Uterus (tissue), 4 donors: ENCODE results near the gene CACNA2D1. TPM values are rescaled to one million over a fixed set of nuclear protein-coding genes. Genes with fewer than 3 reads are reported as not detected.

ENCODE experiments used
- DNase-seq, 2 donors: peaks; one replicate each; pipeline ENCODE4 v3.0.0-alpha.2; 2019 to 2020
- H3K27ac ChIP-seq, 2 donors: fragments of 200-600 bp; sonication (generic); 1 replicate in 1 of 2; 2 replicates in 1 of 2; pipeline ENCODE4 v1.5.1; 2016 to 2018
- H3K27me3 ChIP-seq, 2 donors: fragments of 200-600 bp; sonication (generic); one replicate each; pipeline ENCODE4 v1.5.1; 2018 to 2019; ENCODE audit warnings: control low read depth in 1 of 2
- H3K36me3 ChIP-seq, 2 donors: fragments of 200-600 bp; sonication (generic); one replicate each; pipeline ENCODE4 v1.5.1; 2019; ENCODE audit warnings: control low read depth in 1 of 2
- H3K4me1 ChIP-seq, 2 donors: fragments of 200-600 bp; sonication (generic); one replicate each; pipeline ENCODE4 v1.5.1; 2018 to 2019; ENCODE audit warnings: control low read depth in 1 of 2
- H3K4me3 ChIP-seq, 2 donors: fragments of 200-600 bp; sonication (generic); 1 replicate in 1 of 2; 2 replicates in 1 of 2; pipeline ENCODE4 v1.5.1; 2018 to 2019; ENCODE audit warnings: mild to moderate bottlenecking in 1 of 2
- H3K9me3 ChIP-seq, 2 donors: fragments of 200-600 bp; sonication (generic); one replicate each; pipeline ENCODE4 v1.5.1; 2019; ENCODE audit warnings: control low read depth in 1 of 2
- POLR2A ChIP-seq, 2 donors: fragments of 450-650 bp; IDR thresholded peaks; one replicate each; pipeline ENCODE4 v1.6.1; 2016; ENCODE audit warnings: antibody characterized with exemption in 2 of 2, mild to moderate bottlenecking in 1 of 2, moderate library complexity in 1 of 2
- intact Hi-C: fragments of 100-400 bp; cut with DNase I; formaldehyde crosslinking; loops from one replicate; pipeline ENCODE4 v1.15.1; 2023; ENCODE audit warnings: low total_unique reads
- total RNA-seq, 4 donors: library from RNA; depleted of rRNA in 3 of 4; stranded (reverse); fragments of >200 nt in 3 of 4; gene quantifications; one replicate each; pipeline versions ENCODE4 v1.1.0 to v1.2.4, GENCODE V29; 2014 to 2023
- TF ChIP-seq, protein P1 (sequence below), 4 experiments: fragments of 200-600 bp in 2 of 4; fragments of 450-650 bp in 2 of 4; sonication (generic) in 2 of 4; IDR thresholded peaks; one replicate each; pipeline ENCODE4 v1.5.1; 2016 to 2019; ENCODE audit warnings: antibody characterized with exemption in 4 of 4, mild to moderate bottlenecking in 2 of 4, moderate library complexity in 1 of 4
- donor health status: DM: yes; HTN: yes; CAD: no.

Gene CACNA2D1
- total RNA-seq, 4 donors from 2014 or later: 30.1 to 54.1 (median 43.6) TPM

- intact Hi-C loops: no loop called here
Observed at GRCh38 chr7:82471351-82472020, 27.9 kb upstream of the CACNA2D1 start.

DNA sequence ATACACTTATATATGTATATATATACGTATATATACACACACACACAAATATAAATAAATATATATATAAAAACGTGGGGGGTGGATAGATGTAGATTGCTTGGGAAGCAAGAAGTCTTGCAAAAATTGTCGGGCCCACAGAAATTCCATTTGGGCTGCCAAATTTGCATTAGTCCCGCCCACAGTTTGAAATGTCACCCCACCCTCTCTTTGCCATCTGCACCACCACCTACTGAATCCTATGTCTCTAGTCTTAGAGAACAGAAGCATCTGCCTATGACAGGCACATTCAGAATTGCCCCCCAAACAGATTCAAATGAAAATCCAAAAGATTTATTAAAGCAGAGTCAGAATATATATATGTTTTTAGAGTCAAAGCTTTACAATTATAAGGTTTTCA lies 25.6 kb upstream of the CACNA2D1 start:
- Histone ChIP-seq H3K4me1 (no peaks in the 10 kb centered on the region), H3K9me3 (no peaks in the 10 kb centered on the region), H3K27ac (no peak overlapping the region), H3K4me3 (no peak overlapping the region), H3K36me3 (no peaks in the 10 kb centered on the region), H3K27me3 (no peaks in the 10 kb centered on the region)
- intact Hi-C loops: no loop called here
- DNase-seq: no peak
- TF ChIP-seq, protein P1, sequence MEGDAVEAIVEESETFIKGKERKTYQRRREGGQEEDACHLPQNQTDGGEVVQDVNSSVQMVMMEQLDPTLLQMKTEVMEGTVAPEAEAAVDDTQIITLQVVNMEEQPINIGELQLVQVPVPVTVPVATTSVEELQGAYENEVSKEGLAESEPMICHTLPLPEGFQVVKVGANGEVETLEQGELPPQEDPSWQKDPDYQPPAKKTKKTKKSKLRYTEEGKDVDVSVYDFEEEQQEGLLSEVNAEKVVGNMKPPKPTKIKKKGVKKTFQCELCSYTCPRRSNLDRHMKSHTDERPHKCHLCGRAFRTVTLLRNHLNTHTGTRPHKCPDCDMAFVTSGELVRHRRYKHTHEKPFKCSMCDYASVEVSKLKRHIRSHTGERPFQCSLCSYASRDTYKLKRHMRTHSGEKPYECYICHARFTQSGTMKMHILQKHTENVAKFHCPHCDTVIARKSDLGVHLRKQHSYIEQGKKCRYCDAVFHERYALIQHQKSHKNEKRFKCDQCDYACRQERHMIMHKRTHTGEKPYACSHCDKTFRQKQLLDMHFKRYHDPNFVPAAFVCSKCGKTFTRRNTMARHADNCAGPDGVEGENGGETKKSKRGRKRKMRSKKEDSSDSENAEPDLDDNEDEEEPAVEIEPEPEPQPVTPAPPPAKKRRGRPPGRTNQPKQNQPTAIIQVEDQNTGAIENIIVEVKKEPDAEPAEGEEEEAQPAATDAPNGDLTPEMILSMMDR (IDR thresholded peaks at IDR 0.05): no peak
- TF ChIP-seq POLR2A (IDR thresholded peaks at IDR 0.05): no peak

More at GRCh38 chr7:82471351-82472020, 27.9 kb upstream of the CACNA2D1 start:
- Histone ChIP-seq H3K27ac (no peak overlapping the region), H3K27me3 (no peaks in the 10 kb centered on the region), H3K36me3 (no peaks in the 10 kb centered on the region), H3K9me3 (no peaks in the 10 kb centered on the region), H3K4me1 (no peaks in the 10 kb centered on the region), H3K4me3 (no peak overlapping the region)
- no peak for DNase-seq
- TF ChIP-seq, protein P1 (IDR thresholded peaks at IDR 0.05): no peak
- TF ChIP-seq POLR2A (IDR thresholded peaks at IDR 0.05): no peak

DNA sequence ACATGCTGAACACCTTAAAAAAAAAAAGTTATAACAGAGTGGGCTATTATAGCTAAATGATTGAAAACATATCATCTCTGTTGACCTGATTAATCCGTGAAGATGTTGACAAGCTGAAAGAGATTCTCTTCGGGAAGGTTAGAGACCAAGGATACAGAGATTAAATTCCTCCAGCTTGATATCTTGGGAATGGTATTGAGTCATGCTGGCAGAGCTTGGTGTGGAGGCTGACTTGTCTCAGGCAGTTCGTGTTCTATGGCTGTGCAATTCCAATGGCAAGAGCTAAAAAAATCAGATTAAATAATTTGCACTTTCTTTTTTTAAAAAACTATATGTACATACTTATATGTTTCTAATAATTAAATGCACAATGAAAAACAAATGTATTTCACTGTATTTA lies 24.9 kb upstream of the CACNA2D1 start:
- H3K4me1 ChIP-seq: no peaks in the 10 kb centered on the region
- H3K4me3 ChIP-seq: no peak overlapping the region
- H3K27me3 ChIP-seq: no peaks in the 10 kb centered on the region
- no peak for DNase-seq
- no peaks in the 10 kb centered on the region for H3K36me3 ChIP-seq
- intact Hi-C loops: no loop called here
- no peak overlapping the region for H3K27ac ChIP-seq
- no peak for TF ChIP-seq POLR2A (IDR thresholded peaks at IDR 0.05)
- TF ChIP-seq, protein P1 (IDR thresholded peaks at IDR 0.05): no peak
- H3K9me3 ChIP-seq: no peaks in the 10 kb centered on the region

DNA sequence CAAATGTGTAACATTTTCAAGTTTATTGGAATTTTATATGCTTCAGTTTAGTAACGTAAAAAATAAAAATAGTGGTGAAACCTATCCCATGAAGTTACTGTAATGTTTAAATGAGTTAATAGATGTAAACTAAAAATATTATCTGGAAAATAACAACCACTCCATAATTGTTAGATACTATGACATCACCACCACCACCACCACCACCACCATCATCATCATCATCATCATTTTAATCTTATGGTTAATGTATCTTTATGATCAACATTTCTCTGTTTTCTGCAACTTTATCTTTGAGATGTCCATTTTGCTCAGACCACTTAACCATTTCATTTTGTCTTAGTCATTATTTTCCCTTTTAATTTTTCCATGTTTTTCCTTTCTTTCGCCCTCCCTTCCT lies 23.4 kb upstream of the CACNA2D1 start:
- H3K9me3 ChIP-seq: no peaks in the 10 kb centered on the region
- TF ChIP-seq, protein P1 (IDR thresholded peaks at IDR 0.05): no peak
- TF ChIP-seq POLR2A (IDR thresholded peaks at IDR 0.05): no peak
- no peaks in the 10 kb centered on the region for H3K36me3 ChIP-seq
- DNase-seq: no peak
- no peaks in the 10 kb centered on the region for H3K27me3 ChIP-seq
- no peaks in the 10 kb centered on the region for H3K4me1 ChIP-seq
- no peak overlapping the region for H3K27ac ChIP-seq
- intact Hi-C loops: no loop called here
- H3K4me3 ChIP-seq: no peak overlapping the region

DNA sequence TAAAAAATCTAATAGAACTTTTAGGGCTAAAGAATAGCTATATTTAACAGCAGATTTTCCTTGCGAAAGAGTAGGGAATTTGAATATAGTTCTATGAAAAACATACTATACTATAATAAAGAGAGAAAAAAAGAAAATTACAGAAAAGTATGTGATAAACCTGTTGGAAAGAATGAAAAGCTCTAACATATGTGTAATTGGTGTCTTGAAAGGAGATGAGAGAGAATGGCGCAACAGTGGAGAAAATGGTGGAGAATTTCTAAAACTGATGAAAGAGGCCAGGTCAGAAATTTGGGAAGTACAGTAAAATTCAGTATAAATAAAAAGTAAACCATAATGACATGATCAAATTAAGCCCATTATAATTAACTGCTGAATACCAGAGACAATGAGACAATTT lies 20.8 kb upstream of the CACNA2D1 start:
- no peak overlapping the region for H3K4me3 ChIP-seq
- no peak overlapping the region for H3K27ac ChIP-seq
- no peak for TF ChIP-seq POLR2A (IDR thresholded peaks at IDR 0.05)
- TF ChIP-seq, protein P1 (IDR thresholded peaks at IDR 0.05): no peak
- intact Hi-C loops: no loop called here
- no peaks in the 10 kb centered on the region for H3K27me3 ChIP-seq
- H3K36me3 ChIP-seq: no peaks in the 10 kb centered on the region
- H3K9me3 ChIP-seq: no peaks in the 10 kb centered on the region
- H3K4me1 ChIP-seq: no peaks in the 10 kb centered on the region
- no peak for DNase-seq
